OCI-LY3 (cell line): ENCODE results near the gene GRIFIN.

Experiments
- H2AFZ ChIP-seq: fragments of 200-600, 300-600 bp; shearing (Covaris generic); 2 replicates; pipeline ENCODE4 v1.6.0; 2014; ENCODE audit warnings: antibody characterized with exemption, low read depth, low read length
- H3K27ac ChIP-seq: fragments of 200-600, 300-600 bp; sonication (generic); 2 replicates; pipeline ENCODE4 v1.5.1; 2014; ENCODE audit warnings: mild to moderate bottlenecking, low read length, moderate library complexity, mixed read lengths
- H3K27me3 ChIP-seq: fragments of 200-600, 300-600 bp; sonication (generic); 2 replicates; pipeline ENCODE4 v1.6.1; 2014; ENCODE audit warnings: low read depth, low read length, mixed read lengths
- H3K36me3 ChIP-seq: fragments of 200-600, 300-600 bp; sonication (generic); replicated peaks from 2 replicates; pipeline ENCODE3; 2014; ENCODE audit warnings: low read depth, low read length, mixed read lengths
- H3K4me1 ChIP-seq: fragments of 300-600, 200-600 bp; sonication (generic); 2 replicates; pipeline ENCODE4 v1.6.1; 2014; ENCODE audit warnings: low read length, mixed read lengths
- H3K4me2 ChIP-seq: fragments of 200-600, 300-600 bp; sonication (generic); 2 replicates; pipeline ENCODE4 v1.6.1; 2014; ENCODE audit warnings: low read length, mixed read lengths
- H3K4me3 ChIP-seq: fragments of 300-600, 200-600 bp; sonication (generic); 2 replicates; pipeline ENCODE4 v1.5.1; 2014; ENCODE audit warnings: antibody characterized with exemption, mild to moderate bottlenecking, low read length, moderate library complexity
- H3K79me2 ChIP-seq: fragments of 300-600, 200-600 bp; shearing (Covaris generic); 2 replicates; pipeline ENCODE4 v1.6.1; 2014; ENCODE audit warnings: mild to moderate bottlenecking, low read length, mixed read lengths
- H3K9ac ChIP-seq: fragments of 300-600, 200-600 bp; shearing (Covaris generic); 2 replicates; pipeline ENCODE4 v1.6.0; 2014; ENCODE audit warnings: mild to moderate bottlenecking, low read length, moderate library complexity
- H3K9me3 ChIP-seq: fragments of 200-600, 300-600 bp; shearing (Covaris generic); 2 replicates; pipeline ENCODE4 v1.6.1; 2014; ENCODE audit warnings: low read length, mixed read lengths; ENCODE audit not compliant: insufficient read depth
- H4K20me1 ChIP-seq: fragments of 200-600, 300-600 bp; sonication (generic); 2 replicates; pipeline ENCODE4 v1.6.1; 2016; ENCODE audit warnings: low read length, mixed read lengths; ENCODE audit not compliant: insufficient read depth
- EZH2phosphoT487 ChIP-seq: fragments of 200-600 bp; shearing (Covaris generic); IDR thresholded peaks from 2 replicates; pipeline ENCODE4 v1.6.1; 2018; ENCODE audit warnings: antibody characterized with exemption, mixed run types, low read depth
- TF ChIP-seq, protein P1 (sequence below): fragments of 200-600, 300-600 bp; sonication (generic); IDR thresholded peaks from 2 replicates; pipeline ENCODE4 v1.5.1; 2014; ENCODE audit warnings: antibody characterized with exemption, low read length, low read depth

Gene GRIFIN

GRCh38 chr7:2450198-2451107 lies 25.7 kb downstream of the GRIFIN start:
- H3K27ac ChIP-seq, result no peak overlapping the region
- no peak overlapping the region for H3K4me2 ChIP-seq
- no peaks in the 10 kb centered on the region for H3K27me3 ChIP-seq
- no peaks in the 10 kb centered on the region for H3K9me3 ChIP-seq
- H4K20me1 ChIP-seq, result no peaks in the 10 kb centered on the region
- TF ChIP-seq EZH2phosphoT487, result no peak
- TF ChIP-seq, protein P1, sequence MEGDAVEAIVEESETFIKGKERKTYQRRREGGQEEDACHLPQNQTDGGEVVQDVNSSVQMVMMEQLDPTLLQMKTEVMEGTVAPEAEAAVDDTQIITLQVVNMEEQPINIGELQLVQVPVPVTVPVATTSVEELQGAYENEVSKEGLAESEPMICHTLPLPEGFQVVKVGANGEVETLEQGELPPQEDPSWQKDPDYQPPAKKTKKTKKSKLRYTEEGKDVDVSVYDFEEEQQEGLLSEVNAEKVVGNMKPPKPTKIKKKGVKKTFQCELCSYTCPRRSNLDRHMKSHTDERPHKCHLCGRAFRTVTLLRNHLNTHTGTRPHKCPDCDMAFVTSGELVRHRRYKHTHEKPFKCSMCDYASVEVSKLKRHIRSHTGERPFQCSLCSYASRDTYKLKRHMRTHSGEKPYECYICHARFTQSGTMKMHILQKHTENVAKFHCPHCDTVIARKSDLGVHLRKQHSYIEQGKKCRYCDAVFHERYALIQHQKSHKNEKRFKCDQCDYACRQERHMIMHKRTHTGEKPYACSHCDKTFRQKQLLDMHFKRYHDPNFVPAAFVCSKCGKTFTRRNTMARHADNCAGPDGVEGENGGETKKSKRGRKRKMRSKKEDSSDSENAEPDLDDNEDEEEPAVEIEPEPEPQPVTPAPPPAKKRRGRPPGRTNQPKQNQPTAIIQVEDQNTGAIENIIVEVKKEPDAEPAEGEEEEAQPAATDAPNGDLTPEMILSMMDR, result no peak
- peaks cover 6% of the 10 kb centered on the region for H3K4me1 ChIP-seq
- H3K79me2 ChIP-seq, result no peaks in the 10 kb centered on the region
- no peak overlapping the region for H3K4me3 ChIP-seq
- H3K9ac ChIP-seq, result no peak overlapping the region
- H3K36me3 ChIP-seq, result no peaks in the 10 kb centered on the region
- no peak overlapping the region for H2AFZ ChIP-seq

DNA sequence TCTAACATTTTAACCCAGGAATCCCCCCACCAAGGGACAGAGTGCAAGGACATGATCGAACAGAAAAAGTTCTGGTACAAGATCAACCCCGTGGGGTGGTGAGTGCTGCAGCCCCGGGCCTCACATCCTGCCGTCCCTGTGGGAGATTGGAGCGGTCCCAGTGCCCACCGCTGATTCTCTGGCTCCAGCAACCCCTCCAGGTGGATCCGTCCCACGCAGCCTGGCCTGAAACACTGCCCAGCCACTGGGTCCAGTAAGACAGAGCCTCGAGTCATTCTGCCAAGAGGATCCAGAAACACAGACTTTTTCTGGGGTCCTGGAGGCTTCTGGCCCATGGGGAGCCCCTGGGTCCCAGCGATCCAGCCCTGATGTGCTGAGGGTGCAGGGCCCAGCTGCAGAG lies 29.5 kb downstream of the GRIFIN start:
- TF ChIP-seq, protein P1, result no peak
- no peak for TF ChIP-seq EZH2phosphoT487
- Histone ChIP-seq H4K20me1 (no peaks in the 10 kb centered on the region), H3K79me2 (no peaks in the 10 kb centered on the region), H2AFZ (no peak overlapping the region), H3K36me3 (no peaks in the 10 kb centered on the region), H3K4me1 (peaks cover 1% of the 10 kb centered on the region), H3K27me3 (no peaks in the 10 kb centered on the region), H3K27ac (no peak overlapping the region), H3K9me3 (no peaks in the 10 kb centered on the region), H3K9ac (no peak overlapping the region), H3K4me3 (no peak overlapping the region), H3K4me2 (no peak overlapping the region)

- Histone ChIP-seq H3K4me1 (no peaks in the 10 kb centered on the region), H3K9ac (no peak overlapping the region), H3K36me3 (no peaks in the 10 kb centered on the region), H3K4me3 (no peak overlapping the region), H4K20me1 (no peaks in the 10 kb centered on the region), H3K4me2 (no peak overlapping the region), H2AFZ (no peak overlapping the region), H3K27ac (no peak overlapping the region), H3K79me2 (no peaks in the 10 kb centered on the region), H3K9me3 (no peaks in the 10 kb centered on the region), H3K27me3 (no peaks in the 10 kb centered on the region)
- TF ChIP-seq, protein P1, result no peak
- TF ChIP-seq EZH2phosphoT487, result no peak
These were observed 30.2 kb downstream of the GRIFIN start for GRCh38 chr7:2445898-2446555.

- no peak overlapping the region for H3K9ac ChIP-seq
- no peaks in the 10 kb centered on the region for H3K9me3 ChIP-seq
- H3K27ac ChIP-seq, result no peak overlapping the region
- no peaks in the 10 kb centered on the region for H3K36me3 ChIP-seq
- no peaks in the 10 kb centered on the region for H3K27me3 ChIP-seq
- no peaks in the 10 kb centered on the region for H3K79me2 ChIP-seq
- TF ChIP-seq, protein P1, result no peak
- no peak for TF ChIP-seq EZH2phosphoT487
- H3K4me1 ChIP-seq, result no peaks in the 10 kb centered on the region
- H4K20me1 ChIP-seq, result no peaks in the 10 kb centered on the region
- no peak overlapping the region for H3K4me2 ChIP-seq
- H3K4me3 ChIP-seq, result no peak overlapping the region
- no peak overlapping the region for H2AFZ ChIP-seq
These were observed 31.2 kb downstream of the GRIFIN start for GRCh38 chr7:2445047-2445446.
